ENCODE measurements around the gene HAPLN3.
A peak's percentile ranks its signal among the peaks of the same experiment; 100 is the strongest.
"Not testable (repeated sequence)": the region's sequence is repeated elsewhere in the genome, so short reads cannot be mapped to it uniquely, and the experiment has no call there.

Gene HAPLN3

GRCh38 chr15:88894819-88895767 is at the start of gene HAPLN3:
TSS of gene HAPLN3 (minus strand) at chr15:88895544. CDS start at chr15:88887298, 8,246 bp downstream.
- peak; percentile 73 for DNase-seq

GRCh38 chr15:88940110-88940675 is 44.8 kb upstream of the HAPLN3 start:
- DNase-seq, result no peak

- DNase-seq, result no peak
Observed at GRCh38 chr15:88939486-88939806, 44.1 kb upstream of the HAPLN3 start.

- DNase-seq, result no peak
Observed at GRCh38 chr15:88938802-88939485, 43.6 kb upstream of the HAPLN3 start.

- not testable (repeated sequence) for DNase-seq
Observed at GRCh38 chr15:88934449-88934848, 39.1 kb upstream of the HAPLN3 start.

- DNase-seq, result no peak
Observed at GRCh38 chr15:88932875-88933330, 37.6 kb upstream of the HAPLN3 start.

GRCh38 chr15:88932271-88932874 is 37.0 kb upstream of the HAPLN3 start:
- DNase-seq, result no peak

GRCh38 chr15:88930579-88930978 is 35.2 kb upstream of the HAPLN3 start:
- DNase-seq, result no peak

GRCh38 chr15:88929358-88930098 is 34.2 kb upstream of the HAPLN3 start:
- DNase-seq, result not testable (repeated sequence)

GRCh38 chr15:88928192-88928591 is 32.8 kb upstream of the HAPLN3 start:
- DNase-seq, result not testable (repeated sequence)

GRCh38 chr15:88925648-88926047 is 30.3 kb upstream of the HAPLN3 start:
- DNase-seq, result not testable (repeated sequence)

- DNase-seq, result not testable (repeated sequence)
Observed at GRCh38 chr15:88920892-88921435, 25.6 kb upstream of the HAPLN3 start.

GRCh38 chr15:88920186-88920891 is 25.0 kb upstream of the HAPLN3 start:
- DNase-seq, result no peak

GRCh38 chr15:88918738-88919137 is 23.4 kb upstream of the HAPLN3 start:
- DNase-seq, result no peak

GRCh38 chr15:88917760-88918159 is 22.4 kb upstream of the HAPLN3 start:
- DNase-seq, result no peak

GRCh38 chr15:88915354-88915753 is 20.0 kb upstream of the HAPLN3 start:
- DNase-seq, result no peak

- no peak for DNase-seq
Observed at GRCh38 chr15:88913850-88914169, 18.5 kb upstream of the HAPLN3 start.

GRCh38 chr15:88913017-88913849 is 17.9 kb upstream of the HAPLN3 start, which contains the start of gene MFGE8:
TSS of gene MFGE8 (minus strand) at chr15:88913379. CDS start at chr15:88913319, 60 bp downstream.
- DNase-seq, result peak; percentile 71

- DNase-seq, result no peak
Observed at GRCh38 chr15:88912500-88912921, 17.2 kb upstream of the HAPLN3 start.

GRCh38 chr15:88911766-88912118 is 16.4 kb upstream of the HAPLN3 start:
- no peak for DNase-seq

Data from stimulated activated CD4-positive, alpha-beta T cell treated with anti-CD3 and anti-CD28 coated beads, Interleukin-4, amount 100 ng/mL, for 1 hour (primary cell).